BJ (cell line): ENCODE data around the gene PNLDC1. TPM values are rescaled to one million over a fixed set of nuclear protein-coding genes. Genes with fewer than 3 reads are reported as not detected.

Source experiments
- CTCF ChIA-PET: fragments of 350-600 bp; formaldehyde crosslinking; extraction: SDS; loops from one replicate; lab custom pipeline; 2021; ENCODE audit warnings: antibody characterized with exemption, inconsistent platforms; lab: Yijun Ruan, JAX
- POLR2A ChIA-PET: fragments of 300-600 bp; sonication (Branson Sonifier 250); formaldehyde crosslinking; extraction: SDS; loops from one replicate; lab custom pipeline; 2021; ENCODE audit warnings: antibody characterized with exemption; lab: Charles Lee
- DNase-seq: peaks from one replicate; pipeline ENCODE4 v3.0.0-alpha.2; 2011; ENCODE audit warnings: low read depth
- H3K27me3 ChIP-seq: 2 replicates; pipeline ENCODE4 v1.6.0; 2011; ENCODE audit warnings: low read length; ENCODE audit not compliant: control insufficient read depth, insufficient read depth
- H3K36me3 ChIP-seq: 2 replicates; pipeline ENCODE4 v1.5.1; 2011; ENCODE audit warnings: low read length; ENCODE audit not compliant: control insufficient read depth, insufficient read depth
- H3K4me3 ChIP-seq: 2 replicates; pipeline ENCODE4 v1.5.1; 2011; ENCODE audit warnings: low read depth, mild to moderate bottlenecking, control low read depth, low read length
- polyA plus RNA-seq: library from polyadenylated mRNA; depleted of rRNA; stranded (reverse); fragments of >200 nt; gene quantifications from 2 replicates; pipeline ENCODE4 v1.2.3, GENCODE V29; 2011
- TF ChIP-seq, protein P1 (sequence below): IDR thresholded peaks from 2 replicates; pipeline ENCODE4 v1.5.1; 2011; ENCODE audit warnings: low read depth, mild to moderate bottlenecking, control low read depth, inconsistent platforms, low read length, moderate library complexity; ENCODE audit not compliant: insufficient read depth

PNLDC1 gene
- polyA plus RNA-seq, 1 experiment = not detected

DNA sequence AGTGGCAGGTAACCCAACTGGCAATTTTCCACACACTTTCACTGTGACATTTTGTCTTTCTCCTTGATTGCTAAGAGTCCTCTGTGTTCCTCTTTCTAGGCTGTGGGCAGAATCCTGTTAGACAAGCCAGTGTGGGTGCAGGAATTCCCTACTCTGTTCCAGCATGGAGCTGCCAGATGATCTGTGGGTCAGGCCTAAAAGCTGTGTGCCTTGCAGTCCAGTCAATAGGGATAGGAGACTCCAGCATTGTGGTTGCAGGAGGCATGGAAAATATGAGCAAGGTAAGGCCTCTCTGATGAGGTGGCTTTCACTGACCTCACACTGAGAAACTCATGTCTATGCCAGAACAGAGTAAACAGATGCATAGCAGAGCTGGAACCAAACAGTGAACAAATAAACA, 33.2 kb upstream of the PNLDC1 start:
- Histone ChIP-seq H3K27me3 (no peaks in the 10 kb centered on the region), H3K4me3 (no peak overlapping the region), H3K36me3 (peaks cover 2% of the 10 kb centered on the region)
- no peak for DNase-seq
- TF ChIP-seq, protein P1, sequence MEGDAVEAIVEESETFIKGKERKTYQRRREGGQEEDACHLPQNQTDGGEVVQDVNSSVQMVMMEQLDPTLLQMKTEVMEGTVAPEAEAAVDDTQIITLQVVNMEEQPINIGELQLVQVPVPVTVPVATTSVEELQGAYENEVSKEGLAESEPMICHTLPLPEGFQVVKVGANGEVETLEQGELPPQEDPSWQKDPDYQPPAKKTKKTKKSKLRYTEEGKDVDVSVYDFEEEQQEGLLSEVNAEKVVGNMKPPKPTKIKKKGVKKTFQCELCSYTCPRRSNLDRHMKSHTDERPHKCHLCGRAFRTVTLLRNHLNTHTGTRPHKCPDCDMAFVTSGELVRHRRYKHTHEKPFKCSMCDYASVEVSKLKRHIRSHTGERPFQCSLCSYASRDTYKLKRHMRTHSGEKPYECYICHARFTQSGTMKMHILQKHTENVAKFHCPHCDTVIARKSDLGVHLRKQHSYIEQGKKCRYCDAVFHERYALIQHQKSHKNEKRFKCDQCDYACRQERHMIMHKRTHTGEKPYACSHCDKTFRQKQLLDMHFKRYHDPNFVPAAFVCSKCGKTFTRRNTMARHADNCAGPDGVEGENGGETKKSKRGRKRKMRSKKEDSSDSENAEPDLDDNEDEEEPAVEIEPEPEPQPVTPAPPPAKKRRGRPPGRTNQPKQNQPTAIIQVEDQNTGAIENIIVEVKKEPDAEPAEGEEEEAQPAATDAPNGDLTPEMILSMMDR = no peak
- CTCF ChIA-PET = interaction anchor here (1.0 kb wide), 1 partner anchor 76 kb away, joined by 4 read pairs; no protein-coding TSS in a partner anchor
- POLR2A ChIA-PET = no interaction called here

DNA sequence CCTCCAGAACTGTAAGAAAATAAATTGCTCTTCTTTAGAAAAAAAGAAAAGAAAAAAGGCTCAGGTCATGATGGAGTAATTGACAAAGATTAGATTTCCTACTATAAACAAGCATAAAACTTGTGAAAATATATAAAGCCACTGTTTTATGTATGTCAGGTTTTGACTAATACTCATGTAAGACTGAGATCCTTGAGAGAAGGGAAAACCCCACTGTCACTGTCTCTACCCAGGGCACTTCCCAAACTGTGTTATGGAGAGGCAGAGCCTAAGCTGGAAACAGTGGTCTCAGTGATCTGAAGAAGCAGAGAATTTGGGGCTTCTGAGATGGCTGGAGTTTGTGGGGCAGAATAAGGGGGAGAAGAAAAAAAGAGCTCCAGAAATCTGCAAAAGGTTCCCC, 30.6 kb upstream of the PNLDC1 start:
- H3K36me3 ChIP-seq = peaks cover under 1% of the 10 kb centered on the region
- CTCF ChIA-PET = no interaction called here
- POLR2A ChIA-PET = no interaction called here

DNA sequence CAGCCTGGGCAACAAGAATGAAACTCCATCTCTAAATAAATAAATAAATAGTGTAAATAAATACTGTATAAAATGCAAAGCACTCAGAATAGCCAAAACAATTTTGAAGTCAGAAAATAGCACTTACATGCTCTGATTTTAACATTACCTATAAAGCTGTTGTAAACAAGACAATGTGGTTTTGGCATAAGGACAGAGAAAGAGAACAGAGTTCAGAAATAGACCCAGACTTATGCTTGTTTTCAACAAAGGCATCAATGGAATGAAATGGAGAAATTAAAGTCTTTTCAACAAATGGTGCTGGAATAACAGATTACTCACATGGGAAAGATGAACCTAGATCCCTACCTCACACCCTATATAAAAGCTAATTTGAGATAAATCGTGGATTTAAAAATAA, 27.9 kb upstream of the PNLDC1 start:
- Histone ChIP-seq H3K36me3 (no peaks in the 10 kb centered on the region; the same call in none of the 2 replicates), H3K4me3 (no peak overlapping the region), H3K27me3 (no peaks in the 10 kb centered on the region)
- DNase-seq = no peak
- TF ChIP-seq, protein P1 = no peak
- CTCF ChIA-PET = interaction anchor here (0.6 to 1.1 kb wide), 2 partner anchors 15 to 147 kb away, joined by 3 read pairs; no protein-coding TSS in a partner anchor
- POLR2A ChIA-PET = no interaction called here

More for the DNA sequence above, 30.6 kb upstream of the PNLDC1 start:
- DNase-seq = no peak
- no peaks in the 10 kb centered on the region for H3K27me3 ChIP-seq
- no peak overlapping the region for H3K4me3 ChIP-seq
- TF ChIP-seq, protein P1 = no peak

DNA sequence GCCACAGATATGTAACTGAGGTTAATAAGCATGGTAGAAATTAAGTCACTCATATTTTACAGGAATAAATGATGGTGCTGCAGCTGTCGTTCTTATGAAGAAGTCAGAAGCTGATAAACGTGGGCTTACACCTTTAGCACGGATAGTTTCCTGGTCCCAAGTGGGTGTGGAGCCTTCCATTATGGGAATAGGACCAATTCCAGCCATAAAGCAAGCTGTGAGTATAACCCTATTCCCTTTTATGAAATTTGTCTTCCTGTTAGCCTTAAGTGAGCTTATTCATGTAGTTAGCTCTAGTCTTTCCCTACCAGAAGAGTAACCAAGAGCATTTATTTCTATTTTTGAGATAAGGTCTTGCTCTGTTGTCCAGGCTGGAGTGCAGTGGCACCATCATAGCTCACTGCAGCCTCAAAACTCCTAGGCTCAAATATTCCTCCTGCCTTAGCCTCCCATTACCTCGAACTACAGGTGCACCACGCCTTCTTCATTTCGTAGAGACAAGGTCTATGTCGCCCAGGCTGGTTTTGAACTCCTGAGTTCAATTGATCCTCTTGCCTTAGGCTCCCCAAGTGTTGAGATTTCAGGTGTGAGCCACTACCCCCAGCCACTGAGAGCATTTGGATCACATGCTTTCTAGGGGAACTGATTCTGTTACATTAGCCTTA, 22.7 kb upstream of the PNLDC1 start:
- ChIA-PET POLR2A (no interaction called here), CTCF (no interaction called here)
- no peak for DNase-seq
- Histone ChIP-seq H3K27me3 (no peaks in the 10 kb centered on the region), H3K36me3 (peaks cover 9% of the 10 kb centered on the region), H3K4me3 (no peak overlapping the region)
- TF ChIP-seq, protein P1 = no peak

DNA sequence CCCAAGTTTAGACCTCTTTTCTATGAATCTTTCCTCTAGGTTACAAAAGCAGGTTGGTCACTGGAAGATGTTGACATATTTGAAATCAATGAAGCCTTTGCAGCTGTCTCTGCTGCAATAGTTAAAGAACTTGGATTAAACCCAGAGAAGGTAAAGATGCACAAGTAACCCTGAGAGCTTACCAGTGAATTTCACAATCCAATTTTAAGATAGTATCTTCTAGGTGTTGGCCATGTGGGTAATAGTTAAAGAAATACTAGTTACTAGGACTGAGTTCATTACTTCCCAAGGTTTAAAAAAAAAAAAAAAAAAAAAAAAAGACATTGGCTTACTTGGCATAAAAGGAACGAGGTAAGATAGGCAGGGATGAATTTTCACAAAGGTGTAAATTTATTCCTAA, 21.9 kb upstream of the PNLDC1 start:
- TF ChIP-seq, protein P1 = no peak
- H3K4me3 ChIP-seq = no peak overlapping the region
- no peak for DNase-seq
- no peaks in the 10 kb centered on the region for H3K27me3 ChIP-seq
- POLR2A ChIA-PET = no interaction called here
- CTCF ChIA-PET = no interaction called here
- peaks cover 12% of the 10 kb centered on the region for H3K36me3 ChIP-seq
